GM12878 (cell line): Measurements from ENCODE around the gene ATP4A. TPM values are rescaled to one million over a fixed set of nuclear protein-coding genes. Genes with fewer than 3 reads are reported as not detected.
A peak's percentile ranks its signal among the peaks of the same experiment; 100 is the strongest.

Experiments
- ATAC-seq: fragments of 200-7000 bp; cut with Tn5 transposase; 3 replicates; pipeline ENCODE4 v1.9.1; 2020; ENCODE audit warnings: mild to moderate bottlenecking, moderate library complexity
- BruUV-seq: library from RNA; stranded (reverse); fragments of 400-500 nt; replicated peaks from 2 replicates; lab custom pipeline; 2021; lab: Mats Ljungman, UMichigan
- CTCF ChIA-PET: fragments of 300-600 bp; sonication (Branson Sonifier 250); formaldehyde crosslinking; extraction: SDS; loops from one replicate; lab custom pipeline; 2021; ENCODE audit warnings: inconsistent platforms; lab: Yijun Ruan, JAX
- POLR2A ChIA-PET: fragments of 350-600 bp; formaldehyde crosslinking; extraction: SDS; loops from one replicate; lab custom pipeline; 2021; ENCODE audit warnings: inconsistent platforms; lab: Charles Lee
- RAD21 ChIA-PET: fragments of 300-600 bp; sonication (Branson Sonifier 250); formaldehyde crosslinking; loops from one replicate; lab custom pipeline; 2023; ENCODE audit warnings: antibody characterized with exemption; ENCODE audit not compliant: unreplicated experiment; lab: Charles Lee
- SMC1A ChIA-PET: fragments of 300-600 bp; sonication (Branson Sonifier 250); formaldehyde crosslinking; loops from one replicate; lab custom pipeline; 2023; ENCODE audit not compliant: unreplicated experiment, uncharacterized antibody; lab: Charles Lee
- DNase-seq: peaks from one replicate; pipeline ENCODE4 v3.0.0-alpha.2; 2011; ENCODE audit warnings: low read depth, low spot score
- FAIRE-seq: peaks from 3 replicates; lab custom pipeline; 2011; peaks lifted over from hg19 to GRCh38; lab: Jason Lieb, UNC
- H2AFZ ChIP-seq: 2 replicates; pipeline ENCODE4 v1.6.0; 2011; ENCODE audit warnings: low read depth, low read length, control low read depth; ENCODE audit not compliant: control insufficient read depth
- H3K27ac ChIP-seq: 2 replicates; pipeline ENCODE4 v1.5.1; 2011; ENCODE audit warnings: control low read depth; ENCODE audit not compliant: control insufficient read depth, insufficient read depth
- H3K27me3 ChIP-seq, 2 experiments: replicated peaks in 1 of 2; 2 replicates each; pipeline versions ENCODE4 v1.6.0 to v1.6.1; 2011; ENCODE audit warnings: low read length in 1 of 2; ENCODE audit not compliant: control insufficient read depth in 2 of 2, insufficient read depth in 2 of 2
- H3K36me3 ChIP-seq, 2 experiments: 2 replicates each; pipeline ENCODE4 v1.5.1; 2011; ENCODE audit warnings: low read length in 1 of 2; ENCODE audit not compliant: control insufficient read depth in 2 of 2, insufficient read depth in 2 of 2
- H3K4me1 ChIP-seq: 2 replicates; pipeline ENCODE4 v1.6.1; 2011; ENCODE audit warnings: mild to moderate bottlenecking, low read length, moderate library complexity, mixed read lengths; ENCODE audit not compliant: control insufficient read depth, insufficient read depth
- H3K4me2 ChIP-seq: 2 replicates; pipeline ENCODE4 v1.6.0; 2011; ENCODE audit warnings: control low read depth; ENCODE audit not compliant: control insufficient read depth, insufficient read depth
- H3K4me3 ChIP-seq: fragments of 200-600 bp; sonication (generic); 2 replicates; pipeline ENCODE4 v1.5.1; 2016
- H3K79me2 ChIP-seq: 2 replicates; pipeline ENCODE4 v1.6.0; 2011; ENCODE audit warnings: low read length; ENCODE audit not compliant: control insufficient read depth, insufficient read depth
- H3K9ac ChIP-seq: 2 replicates; pipeline ENCODE4 v1.8.0; 2011; ENCODE audit warnings: low read length, control low read depth, mixed read lengths; ENCODE audit not compliant: control insufficient read depth, insufficient read depth
- H3K9me3 ChIP-seq: replicated peaks from 3 replicates; pipeline ENCODE4 v1.5.1; 2011; ENCODE audit warnings: mild to moderate bottlenecking, low read length; ENCODE audit not compliant: control insufficient read depth, insufficient read depth
- H4K20me1 ChIP-seq: 2 replicates; pipeline ENCODE4 v1.6.0; 2011; ENCODE audit not compliant: control insufficient read depth, insufficient read depth
- ATF7 ChIP-seq: fragments of 450-650 bp; IDR thresholded peaks from 2 replicates; pipeline ENCODE4 v1.6.1; 2016; ENCODE audit warnings: low read depth, mild to moderate bottlenecking
- BCL11A ChIP-seq: IDR thresholded peaks from 2 replicates; pipeline ENCODE4 v1.6.1; 2011; ENCODE audit warnings: low read depth, low read length
- CBFB ChIP-seq: IDR thresholded peaks from 2 replicates; pipeline ENCODE4 v1.6.1; 2016; ENCODE audit warnings: antibody characterized with exemption, low read depth
- CBX3 ChIP-seq: fragments of 200-600 bp; sonication (generic); IDR thresholded peaks from 2 replicates; pipeline ENCODE4 v1.6.1; 2016; ENCODE audit warnings: low read depth, borderline replicate concordance
- CHD2 ChIP-seq: IDR thresholded peaks from 2 replicates; pipeline ENCODE4 v1.6.1; 2011; ENCODE audit warnings: low read depth, low read length, improper control_type of control experiment, borderline replicate concordance
- CREB1 ChIP-seq: IDR thresholded peaks from 2 replicates; pipeline ENCODE4 v1.6.1; 2012; ENCODE audit warnings: low read depth, mild to moderate bottlenecking, inconsistent platforms
- CREM ChIP-seq: IDR thresholded peaks from 2 replicates; pipeline ENCODE4 v1.6.1; 2014; ENCODE audit warnings: antibody characterized with exemption, low read depth
- ETV6 ChIP-seq, 2 experiments: fragments of 450-650 bp in 1 of 2; IDR thresholded peaks in 1 of 2; conservative IDR thresholded peaks in 1 of 2; 2 replicates each; pipeline ENCODE4 v1.6.1; 2014; ENCODE audit warnings: antibody characterized with exemption in 1 of 2, borderline replicate concordance in 1 of 2, low read depth in 1 of 2, mild to moderate bottlenecking in 1 of 2, moderate library complexity in 1 of 2
- IKZF2 ChIP-seq, 2 experiments: fragments of 450-650 bp; IDR thresholded peaks; 2 replicates each; pipeline ENCODE4 v1.6.1; 2017; ENCODE audit warnings: mild to moderate bottlenecking in 2 of 2, moderate library complexity in 2 of 2
- MTA2 ChIP-seq: fragments of 450-650 bp; IDR thresholded peaks from 2 replicates; pipeline ENCODE4 v1.6.1; 2016; ENCODE audit warnings: low read depth, mild to moderate bottlenecking, moderate library complexity
- NR2F1 ChIP-seq: fragments of 450-650 bp; conservative IDR thresholded peaks from 2 replicates; pipeline ENCODE4 v1.6.1; 2017; ENCODE audit warnings: mild to moderate bottlenecking
- POLR2A ChIP-seq: IDR thresholded peaks from 2 replicates; pipeline ENCODE4 v1.6.1; 2011; ENCODE audit warnings: low read depth, mild to moderate bottlenecking, low read length
- POLR2AphosphoS2 ChIP-seq: IDR thresholded peaks from 2 replicates; pipeline ENCODE4 v1.6.1; 2011; ENCODE audit warnings: low read depth, mild to moderate bottlenecking, low read length, improper control_type of control experiment, moderate library complexity
- RUNX3 ChIP-seq: IDR thresholded peaks from 2 replicates; pipeline ENCODE4 v1.6.1; 2012; ENCODE audit warnings: low read length, inconsistent platforms
- TCF12 ChIP-seq: IDR thresholded peaks from 2 replicates; pipeline ENCODE4 v1.6.1; 2011; ENCODE audit warnings: low read depth, mild to moderate bottlenecking, low read length
- TCF3 ChIP-seq: IDR thresholded peaks from 2 replicates; pipeline ENCODE4 v1.6.1; 2012; ENCODE audit warnings: low read depth, mild to moderate bottlenecking, low read length, borderline replicate concordance; ENCODE audit not compliant: insufficient read depth
- WRNIP1 ChIP-seq: IDR thresholded peaks from 2 replicates; pipeline ENCODE4 v1.6.1; 2011; ENCODE audit warnings: low read depth, low read length, improper control_type of control experiment, borderline replicate concordance
- ZNF217 ChIP-seq: fragments of 450-650 bp; IDR thresholded peaks from 2 replicates; pipeline ENCODE4 v1.6.1; 2017; ENCODE audit warnings: antibody characterized with exemption, mild to moderate bottlenecking
- WGBS: methylation state at CpG from one replicate; pipeline ENCODE4 v1.1.6; 2016; ENCODE audit warnings: low lambda C conversion rate; ENCODE audit not compliant: insufficient replicate concordance, insufficient coverage; ENCODE audit errors: missing lambda C conversion rate; 5-methylcytosine and 5-hydroxymethylcytosine counted together
- in situ Hi-C: fragments of 300-500 bp; cut with MboI; formaldehyde crosslinking; loops from 9 replicates; pipeline ENCODE4 v1.14.3; 2018; ENCODE audit warnings: mixed read lengths
- intact Hi-C: fragments of 100-400 bp; cut with micrococcal nuclease; formaldehyde crosslinking; loops from one replicate; pipeline ENCODE4 v1.14.2; 2022; ENCODE audit not compliant: unreplicated experiment
- polyA plus RNA-seq, 11 experiments: library from polyadenylated mRNA; depleted of rRNA in 4 of 11; unstranded in 6 of 11; stranded (reverse) in 5 of 11; fragments of >200 nt; fragmentation: Nextera tagmentation in 4 of 11; fragmentation: Illumina TruSeq in 1 of 11; extraction: Ambion mirVana in 4 of 11; extraction: Trizol in 1 of 11; gene quantifications; 1 replicate in 1 of 11; 2 replicates in 10 of 11; pipeline versions ENCODE4 v1.2.1 to v1.2.3, GENCODE V29; 2011 to 2016; ENCODE audit warnings: inconsistent platforms in 2 of 11, missing spikeins in 2 of 11, low read depth in 1 of 11
- total RNA-seq, 4 experiments: library from RNA; depleted of rRNA in 3 of 4; stranded (reverse); fragments of >200 nt in 3 of 4; fragmentation: Illumina TruSeq in 1 of 4; extraction: Trizol in 1 of 4; gene quantifications; 2 replicates each; pipeline versions ENCODE4 v1.2.1 to v1.2.3, GENCODE V29; 2013 to 2021

Gene ATP4A
- total and polyA plus RNA-seq, 10 of the 15 experiments (the other 5 are each of a cell fraction or from before 2014, with no cell fraction given): 0.03 to 1.5 (median 0.11) TPM; not detected in 3

DNA sequence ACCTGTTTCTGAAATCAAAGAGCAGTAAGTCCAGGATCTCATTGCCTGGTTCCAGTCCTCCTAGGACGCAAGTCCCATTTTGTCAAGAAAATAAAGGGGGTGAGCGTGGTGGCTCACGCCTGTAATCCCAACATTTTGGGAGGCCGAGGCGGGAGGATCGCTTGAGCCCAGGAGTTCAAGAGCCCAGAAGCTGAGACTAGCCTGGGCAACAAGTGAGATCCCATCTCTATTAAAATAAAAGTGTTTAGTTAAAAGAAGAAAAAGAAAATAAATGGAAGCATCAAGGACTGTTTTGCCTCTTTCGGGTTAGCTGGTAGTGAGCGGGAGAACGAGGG is 48.7 kb upstream of the ATP4A start:
- peak; percentile 9; the same call in 2 of the 3 replicates for ATAC-seq
- Histone ChIP-seq H3K36me3 (no peaks in the 10 kb centered on the region), H3K27ac (peak overlapping the region; percentile 81), H3K4me3 (peak overlapping the region; percentile 74; the same call in 1 of the 2 replicates), H3K4me2 (peak overlapping the region; percentile 52), H3K9me3 (peaks cover 9% of the 10 kb centered on the region), H4K20me1 (no peaks in the 10 kb centered on the region), H3K79me2 (peaks cover 4% of the 10 kb centered on the region), H3K27me3 (no peaks in the 10 kb centered on the region), H2AFZ (peak overlapping the region; percentile 91), H3K4me1 (peaks cover 17% of the 10 kb centered on the region), H3K9ac (peak overlapping the region; percentile 95)
- TSS peak; percentile 97 for BruUV-seq
- FAIRE-seq: no peak
- whole genome bisulfite sequencing: 25% methylated on average over 9 of the region's 9 CpGs
- RAD21 ChIA-PET: interaction anchor here (0.8 to 1.2 kb wide), 3 partner anchors 36 to 102 kb away, joined by 3 read pairs; partner anchors contain the start of gene COX6B1
- TF ChIP-seq MTA2 (peak; percentile 34; the same call in 1 of the 2 replicates), CBFB (no peak)
- POLR2A ChIA-PET: interaction anchor here (0.7 to 3.7 kb wide), 7 partner anchors 10 to 103 kb away, joined by 3 to 30 read pairs (median 6); partner anchors contain the start of gene COX6B1
- no peak for DNase-seq
- in situ Hi-C loops (no loop called here), intact Hi-C loops (loop anchor here (5.0 kb wide), 1 partner anchor 65 kb away; the partner anchor contains the start of gene TMEM147)
- SMC1A ChIA-PET: interaction anchor here (0.9 to 2.3 kb wide), 3 partner anchors 12 to 102 kb away, joined by 3 to 8 read pairs (median 4); no protein-coding TSS in a partner anchor
- CTCF ChIA-PET: interaction anchor here (1.0 to 1.6 kb wide), 4 partner anchors 16 to 102 kb away, joined by 3 to 5 read pairs (median 4); no protein-coding TSS in a partner anchor

DNA sequence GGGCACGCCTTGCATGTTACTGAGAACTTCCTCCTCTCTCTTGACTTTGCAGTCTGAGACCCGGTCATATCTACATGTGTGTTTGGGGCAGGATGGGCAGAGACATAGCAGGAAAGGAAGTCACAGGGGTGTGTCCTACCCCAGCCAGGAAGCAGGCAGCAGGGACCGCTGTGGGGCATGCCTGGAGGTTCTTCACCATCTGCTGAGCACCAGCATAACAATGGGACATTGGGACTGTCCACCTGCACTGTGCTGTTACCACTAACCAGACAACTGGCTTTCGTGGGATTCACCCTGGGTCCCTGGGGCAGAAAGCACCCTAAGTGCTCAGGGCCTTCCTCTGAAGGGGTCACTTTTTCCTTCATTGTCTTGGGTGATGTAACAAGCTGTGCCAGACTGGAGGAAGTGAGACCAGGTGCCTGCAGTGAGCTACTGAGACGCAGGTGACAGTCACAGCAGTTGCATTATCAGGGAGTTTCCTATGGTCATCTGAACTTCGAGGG is 46.4 kb upstream of the ATP4A start:
- intact Hi-C loops: loop anchor here (5.0 kb wide), 1 partner anchor 63 kb away; the partner anchor contains the start of gene TMEM147
- H3K36me3 ChIP-seq: no peaks in the 10 kb centered on the region
- ChIA-PET SMC1A (interaction anchor here (1.1 to 1.4 kb wide), 2 partner anchors 16 to 61 kb away, joined by 4 to 5 read pairs; no protein-coding TSS in a partner anchor), CTCF (interaction anchor here (0.7 to 3.0 kb wide), 7 partner anchors 9 to 404 kb away, joined by 3 to 10 read pairs (median 3); partner anchors contain the start of genes ALKBH6 and COX6B1), RAD21 (interaction anchor here (0.7 to 1.9 kb wide), 5 partner anchors 13 to 86 kb away, joined by 3 to 7 read pairs (median 3); partner anchors contain the start of gene COX6B1), POLR2A (interaction anchor here (0.6 to 3.7 kb wide), 6 partner anchors 10 to 277 kb away, joined by 3 to 30 read pairs (median 4); partner anchors contain the start of gene COX6B1)
- peaks cover 9% of the 10 kb centered on the region for H3K9me3 ChIP-seq
- FAIRE-seq: peak; percentile 93
- H2AFZ ChIP-seq: peak overlapping the region; percentile 72
- ATAC-seq: peak; percentile 62
- peak; percentile 47 for DNase-seq
- no peaks in the 10 kb centered on the region for H3K27me3 ChIP-seq
- WGBS: 6% methylated on average over 6 of the region's 6 CpGs
- no peaks in the 10 kb centered on the region for H4K20me1 ChIP-seq
- peaks cover 4% of the 10 kb centered on the region for H3K79me2 ChIP-seq
- H3K4me2 ChIP-seq: peak overlapping the region; percentile 21; the same call in 1 of the 2 replicates
- in situ Hi-C loops: no loop called here
- peaks cover 17% of the 10 kb centered on the region for H3K4me1 ChIP-seq
- no TSS peak for BruUV-seq
- peak overlapping the region; percentile 69 for H3K27ac ChIP-seq
- H3K4me3 ChIP-seq: no peak overlapping the region
- peak overlapping the region; percentile 28; the same call in 1 of the 2 replicates for H3K9ac ChIP-seq
- no peak for TF ChIP-seq CHD2
- TF ChIP-seq POLR2AphosphoS2: no peak
- TF ChIP-seq CBX3: no peak
- TF ChIP-seq RUNX3: 0 out of 2 replicates have a peak, but pooled peaks have one; percentile 21
- TF ChIP-seq WRNIP1: no peak
- no peak for TF ChIP-seq TCF3
- peak; percentile 56; the same call in 1 of the 2 replicates for TF ChIP-seq CREB1
- peak; percentile 64; the same call in 1 of the 2 replicates for TF ChIP-seq CREM
- TF ChIP-seq BCL11A: 0 out of 2 replicates have a peak, but pooled peaks have one; percentile 6
- peak; percentile 64; the same call in 1 of the 2 replicates for TF ChIP-seq ATF7
- peak; percentile 64 to 72; a peak in 2 of 4 replicates for TF ChIP-seq IKZF2 (IDR thresholded peaks at IDR 0.05)
- TF ChIP-seq TCF12: peak; percentile 51; the same call in 1 of the 2 replicates
- TF ChIP-seq ETV6 (conservative IDR thresholded peaks at IDR 0.05 in 1 of 2, IDR thresholded peaks at IDR 0.05 in 1 of 2; ENCODE audit: borderline replicate concordance in 1 of 2, low read depth in 1 of 2): peak in 1 of 2 experiments; percentile 75; a peak in 1 of 4 replicates
- TF ChIP-seq NR2F1: peak; percentile 27; the same call in 1 of the 2 replicates
- no peak for TF ChIP-seq ZNF217
- peak; percentile 48; the same call in 1 of the 2 replicates for TF ChIP-seq POLR2A
